ENCODE measurements around the gene MMP23B.
"Not testable (repeated sequence)": the region's sequence is repeated elsewhere in the genome, so short reads cannot be mapped to it uniquely, and the experiment has no call there.

- not testable (repeated sequence) for TF ChIP-seq CTCF, EZH2 (IDR thresholded peaks at IDR 0.05)
Observed at GRCh38 chr1:1676087-1676486, 44.1 kb downstream of the MMP23B start.
